ENCODE data around the gene OPCML.

Gene OPCML

DNA sequence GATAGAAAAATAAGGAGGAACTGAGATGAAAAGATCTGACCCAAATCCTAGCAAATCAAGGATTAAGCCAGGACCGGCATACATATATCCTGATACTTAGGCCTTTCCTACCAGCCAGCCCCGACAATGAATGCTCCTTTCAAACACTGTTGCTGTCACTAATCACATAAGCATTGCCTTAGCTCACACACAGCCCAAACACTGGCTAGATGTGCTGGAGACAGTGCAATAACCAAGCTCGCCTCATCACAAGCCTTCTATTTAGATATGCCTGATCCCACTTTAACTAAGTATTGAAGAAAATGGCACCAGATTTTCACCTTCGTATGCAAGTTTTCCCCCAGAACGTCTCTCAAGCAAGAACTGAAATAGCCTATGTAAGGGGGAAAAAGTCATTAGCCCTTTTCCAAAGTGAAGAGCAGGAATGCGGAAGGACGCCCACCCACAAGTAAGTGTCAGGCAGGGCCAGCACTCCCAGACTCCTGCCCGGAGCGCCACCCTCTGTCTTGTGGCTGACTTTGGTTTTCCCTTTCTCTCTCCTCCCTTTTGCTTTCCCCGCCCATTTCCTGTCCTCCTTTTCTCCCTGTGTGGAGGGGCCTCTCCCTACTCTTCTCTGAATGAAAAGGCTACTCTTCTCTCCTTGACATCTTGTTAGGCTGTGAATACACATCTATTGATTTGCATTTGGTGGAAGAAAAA lies 8.9 kb upstream of the OPCML start:
- no peak for DNase-seq (ENCODE audit: low spot score)

DNA sequence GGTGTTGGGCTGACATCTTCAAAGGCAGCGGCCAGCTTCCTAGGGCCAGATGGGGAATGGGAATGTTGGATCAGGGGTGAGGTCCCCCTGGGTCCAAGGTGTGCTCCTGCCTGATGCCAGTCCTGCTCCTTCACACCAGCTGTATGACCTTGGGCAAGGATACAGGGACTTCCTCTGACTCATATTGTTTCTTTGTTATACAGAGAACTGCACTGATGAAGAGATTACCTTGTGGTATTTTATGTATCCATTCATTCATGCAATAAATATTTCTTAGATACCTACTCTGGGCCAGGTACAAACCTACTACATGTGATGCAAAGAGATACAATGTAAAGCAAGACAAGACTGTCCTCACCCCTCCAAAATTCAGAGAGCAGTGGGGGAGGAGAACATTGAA lies 3.9 kb upstream of the OPCML start:
- no peak for DNase-seq (ENCODE audit: low spot score)

- no peak for DNase-seq (ENCODE audit: low spot score)
These were observed 904 bp upstream of the OPCML start for GRCh38 chr11:133533205-133533604.

GRCh38 chr11:133531458-133531857 lies 843 bp downstream of the OPCML start:
- no peak for DNase-seq (ENCODE audit: low spot score)

- DNase-seq (ENCODE audit: low spot score), result no peak
These were observed 1.8 kb downstream of the OPCML start for GRCh38 chr11:133530501-133530835.

DNA sequence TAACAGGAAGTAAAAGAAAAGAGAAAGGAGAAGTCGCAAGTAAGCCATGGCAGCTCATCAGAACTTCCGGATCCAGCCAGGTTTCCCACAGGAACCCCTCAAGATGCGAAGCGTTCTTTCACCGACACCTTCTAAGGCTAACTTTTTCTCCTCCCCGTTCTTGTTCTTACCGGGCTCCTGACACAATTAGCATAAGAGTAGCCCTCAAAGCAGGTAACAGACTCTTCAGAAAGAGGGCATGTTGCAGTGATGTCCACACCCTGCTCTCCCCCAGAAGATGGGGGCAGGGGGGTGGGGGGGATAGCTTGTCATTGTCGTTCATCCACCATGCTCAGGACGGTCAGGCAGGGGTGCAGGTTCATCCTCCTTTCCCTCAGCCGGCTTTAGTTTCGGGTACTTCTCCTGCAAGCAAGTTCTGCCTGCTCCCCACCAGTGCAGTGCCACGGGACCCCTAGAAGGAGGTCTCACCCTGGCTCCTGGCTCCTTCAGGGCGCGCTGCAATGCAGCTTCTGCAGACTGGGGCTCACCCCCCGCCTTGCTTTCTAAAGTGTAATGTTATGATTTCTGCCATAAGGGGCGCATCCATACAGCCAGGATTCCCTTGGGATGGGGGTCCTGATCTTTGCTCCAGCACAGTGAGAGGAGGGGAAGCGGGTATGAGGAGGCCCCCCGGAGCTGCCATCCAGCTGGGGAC lies 2.3 kb downstream of the OPCML start:
- DNase-seq (ENCODE audit: low spot score), result no peak

GRCh38 chr11:133526790-133527189 lies 5.5 kb downstream of the OPCML start:
- DNase-seq (ENCODE audit: low spot score), result no peak

DNA sequence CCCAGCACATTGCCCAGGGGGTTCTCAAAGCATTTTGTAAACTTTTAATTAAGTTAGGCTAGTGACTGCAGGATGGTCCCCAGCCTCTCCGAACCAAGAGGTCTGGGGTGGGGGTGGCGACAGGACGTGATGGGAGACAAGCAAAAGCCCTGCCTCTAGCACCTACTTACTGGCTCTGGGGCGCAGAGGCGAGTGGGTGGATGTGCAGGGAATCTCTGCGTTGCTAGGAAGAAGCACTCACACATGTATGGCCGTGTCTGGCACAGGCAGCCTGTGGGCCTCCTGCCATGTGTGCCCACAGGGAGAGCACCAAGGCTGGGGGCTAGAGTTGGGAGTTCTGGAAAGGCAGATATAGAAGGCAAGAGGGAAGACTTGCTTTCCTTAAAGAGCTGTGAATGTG lies 6.3 kb downstream of the OPCML start:
- no peak for DNase-seq (ENCODE audit: low spot score)

DNA sequence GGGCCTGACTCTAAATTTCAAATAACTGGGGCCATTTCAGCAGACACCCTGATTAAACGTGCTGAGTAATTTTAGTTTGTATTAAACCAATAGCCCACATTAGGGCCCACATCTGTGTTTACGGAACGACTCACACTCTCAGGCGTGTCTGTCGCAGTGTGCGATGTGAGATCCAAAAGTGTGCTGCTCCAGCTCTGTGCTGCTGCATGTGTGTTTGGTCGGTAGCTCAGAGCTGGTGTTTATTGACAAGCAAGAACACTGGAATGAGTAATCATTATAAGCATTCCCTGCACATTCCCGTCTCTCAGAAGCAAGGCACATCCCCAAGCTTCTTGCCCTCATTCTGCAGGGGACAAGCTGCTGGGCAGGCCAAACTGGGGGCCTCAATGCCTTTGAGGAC lies 7.8 kb downstream of the OPCML start:
- no peak for DNase-seq (ENCODE audit: low spot score)

- no peak for DNase-seq (ENCODE audit: low spot score)
These were observed 10.0 kb downstream of the OPCML start for GRCh38 chr11:133522344-133522743.

GRCh38 chr11:133521502-133521901 lies 10.8 kb downstream of the OPCML start:
- DNase-seq (ENCODE audit: low spot score), result no peak

GRCh38 chr11:133520707-133521106 lies 11.6 kb downstream of the OPCML start:
- DNase-seq (ENCODE audit: low spot score), result no peak

- DNase-seq (ENCODE audit: low spot score), result no peak
These were observed 12.7 kb downstream of the OPCML start for GRCh38 chr11:133519560-133519959.

DNA sequence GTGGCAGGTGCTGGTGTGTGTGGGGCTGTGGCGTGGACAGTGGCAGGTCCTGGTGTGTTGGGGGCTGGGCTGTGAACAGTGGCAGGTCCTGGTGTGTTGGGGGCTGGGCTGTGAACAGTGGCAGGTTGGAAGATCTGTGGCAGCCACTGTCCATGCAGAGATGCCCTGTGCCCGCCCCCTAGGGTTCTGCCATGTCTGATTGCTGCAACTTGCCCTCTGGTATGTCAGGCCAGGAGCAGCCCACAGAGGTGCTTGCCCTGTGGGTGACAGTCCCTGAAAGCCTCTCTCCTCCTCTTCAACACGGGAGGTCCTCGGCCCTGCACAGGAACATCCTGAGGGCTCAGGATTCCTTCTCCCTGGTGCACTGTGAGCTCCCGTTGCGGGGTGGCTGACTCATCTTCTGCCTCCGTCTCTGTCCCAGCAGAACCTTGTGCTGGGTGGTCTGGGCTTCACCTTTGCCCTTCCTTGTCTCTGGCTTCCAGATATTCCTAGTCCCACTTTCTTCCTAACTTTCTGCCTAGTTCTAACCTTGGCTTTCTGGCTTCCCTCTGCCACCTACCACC lies 13.5 kb downstream of the OPCML start:
- no peak for DNase-seq (ENCODE audit: low spot score)

GRCh38 chr11:133516845-133517244 lies 15.5 kb downstream of the OPCML start:
- no peak for DNase-seq (ENCODE audit: low spot score)

GRCh38 chr11:133515107-133515506 lies 17.2 kb downstream of the OPCML start:
- DNase-seq (ENCODE audit: low spot score), result no peak

DNA sequence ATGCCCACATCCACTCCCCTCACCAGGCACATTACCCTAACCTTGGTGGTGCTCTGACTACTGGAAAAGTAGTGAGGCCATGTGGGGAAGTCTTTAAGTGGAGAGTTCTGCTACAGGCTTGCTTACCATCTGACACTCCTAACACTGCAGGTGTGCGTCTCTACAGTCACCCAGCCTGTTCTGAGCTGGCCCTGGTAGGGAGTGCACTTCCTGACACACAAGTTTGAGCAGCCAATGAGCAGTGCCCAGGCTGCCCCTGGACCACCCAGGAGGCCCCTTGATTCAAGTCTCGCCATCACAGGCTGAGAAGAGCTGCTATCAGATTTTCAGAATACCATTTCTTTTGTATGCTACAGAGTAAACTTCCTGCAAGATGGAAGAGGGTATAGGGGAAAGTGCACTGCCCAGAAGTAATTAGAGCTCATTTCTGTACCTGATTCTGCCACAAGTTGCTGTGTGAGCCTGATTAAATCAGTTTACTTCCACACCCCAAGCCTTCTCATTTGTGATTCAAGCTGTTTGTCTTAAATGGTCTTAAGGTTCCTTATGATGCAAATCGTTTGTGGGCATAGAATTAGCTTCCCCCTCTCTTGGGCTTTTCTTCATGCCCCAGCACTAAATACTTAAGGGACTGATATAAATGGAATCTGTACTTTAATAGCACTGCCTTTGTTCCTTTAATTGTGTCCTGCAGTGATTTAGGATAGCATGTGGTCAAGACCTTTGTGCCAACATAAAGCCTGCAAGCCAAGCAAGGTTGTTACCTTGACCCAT lies 22.2 kb downstream of the OPCML start:
- no peak for DNase-seq (ENCODE audit: low spot score)

GRCh38 chr11:133508468-133508867 lies 23.8 kb downstream of the OPCML start:
- no peak for DNase-seq (ENCODE audit: low spot score)

GRCh38 chr11:133507185-133507584 lies 25.1 kb downstream of the OPCML start:
- no peak for DNase-seq (ENCODE audit: low spot score)

- no peak for DNase-seq (ENCODE audit: low spot score)
These were observed 25.7 kb downstream of the OPCML start for GRCh38 chr11:133506551-133507094.

DNA sequence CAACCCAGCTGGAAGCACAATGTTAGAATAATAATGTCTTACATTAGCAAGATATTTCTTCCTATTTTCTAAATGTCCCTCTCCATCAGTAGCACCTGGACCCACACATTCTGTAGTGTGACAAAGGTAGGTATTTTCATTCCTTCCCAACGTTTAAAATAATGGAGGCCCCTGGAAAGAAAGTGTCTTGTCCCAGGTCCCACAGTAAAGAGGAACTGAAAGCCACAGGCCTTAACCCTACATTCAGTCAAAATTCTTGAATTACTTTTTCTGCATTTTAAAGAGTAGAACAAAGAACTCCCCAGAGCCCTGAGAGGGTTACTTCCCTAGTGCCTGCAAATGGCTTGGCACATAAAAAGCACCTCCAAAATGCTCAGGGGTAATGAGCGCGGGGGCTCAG lies 26.3 kb downstream of the OPCML start:
- no peak for DNase-seq (ENCODE audit: low spot score)

DNA sequence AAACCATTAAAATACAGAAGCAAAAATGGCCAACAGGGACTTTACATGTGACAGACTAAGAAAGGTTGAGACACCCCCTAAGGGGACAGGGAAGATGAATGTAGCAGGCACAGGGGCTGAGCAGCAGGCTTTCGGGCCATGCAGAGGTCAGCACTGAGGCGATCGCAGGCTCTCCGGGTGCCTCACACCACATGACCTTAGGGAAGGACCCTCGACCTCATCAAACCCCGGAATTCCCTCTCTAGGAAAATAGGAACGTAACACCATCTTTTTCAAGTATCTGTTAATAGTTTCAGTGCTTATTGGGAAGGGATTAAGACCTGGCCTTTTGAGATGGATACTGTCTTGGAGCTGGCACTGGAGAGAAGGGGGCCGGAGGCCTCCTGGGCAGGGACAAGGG lies 27.4 kb downstream of the OPCML start:
- no peak for DNase-seq (ENCODE audit: low spot score)

GRCh38 chr11:133503776-133504175 lies 28.5 kb downstream of the OPCML start:
- DNase-seq (ENCODE audit: low spot score), result no peak
